NOMO-1 treated with DMSO at 0.1 percent for 48 hours (cell line): ENCODE measurements around the gene MSRB3.

ENCODE experiments used
- DNase-seq: peaks from one replicate; lab custom pipeline; 2025; ENCODE audit not compliant: unreplicated experiment; lab: John Stamatoyannopoulos, UW

The MSRB3 gene

DNA sequence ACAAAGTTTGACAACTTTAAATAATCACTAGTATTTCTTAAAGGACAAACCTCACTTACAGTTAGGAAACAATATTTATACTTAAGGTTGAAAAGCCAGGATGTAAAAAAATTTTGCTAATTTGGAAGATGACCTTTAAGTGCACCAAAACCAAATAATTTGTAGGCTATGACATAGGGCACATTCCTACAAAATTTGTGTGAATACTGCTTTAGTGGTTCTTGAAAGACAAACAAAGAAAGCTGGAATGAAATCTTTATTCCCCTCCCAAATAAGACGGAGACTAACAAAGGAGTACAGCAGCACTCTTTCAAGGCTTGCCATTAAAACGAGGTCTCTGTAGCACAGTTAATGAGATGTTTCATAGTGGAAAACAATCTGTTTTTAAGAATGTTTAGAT is 45.6 kb downstream of the MSRB3 start:
- DNase-seq = no peak

DNA sequence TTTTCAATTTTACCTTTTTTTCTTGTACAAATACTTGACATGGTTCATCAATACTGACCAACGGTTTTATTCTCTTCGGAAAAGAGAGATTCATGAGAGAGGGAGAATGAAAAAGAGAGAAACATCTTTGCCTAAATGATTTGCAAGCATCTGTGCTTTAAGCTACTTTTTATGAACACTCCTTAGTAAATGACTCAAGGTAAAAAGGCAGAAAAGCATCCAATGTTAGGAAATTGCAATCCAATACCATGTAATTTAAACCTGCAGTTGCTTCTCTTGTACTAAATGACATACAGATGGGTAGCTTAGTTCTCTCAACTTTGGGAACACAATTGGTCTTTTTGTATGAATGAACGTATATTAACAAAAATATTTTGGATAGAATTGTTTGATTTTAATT is 46.1 kb downstream of the MSRB3 start:
- DNase-seq = no peak

DNA sequence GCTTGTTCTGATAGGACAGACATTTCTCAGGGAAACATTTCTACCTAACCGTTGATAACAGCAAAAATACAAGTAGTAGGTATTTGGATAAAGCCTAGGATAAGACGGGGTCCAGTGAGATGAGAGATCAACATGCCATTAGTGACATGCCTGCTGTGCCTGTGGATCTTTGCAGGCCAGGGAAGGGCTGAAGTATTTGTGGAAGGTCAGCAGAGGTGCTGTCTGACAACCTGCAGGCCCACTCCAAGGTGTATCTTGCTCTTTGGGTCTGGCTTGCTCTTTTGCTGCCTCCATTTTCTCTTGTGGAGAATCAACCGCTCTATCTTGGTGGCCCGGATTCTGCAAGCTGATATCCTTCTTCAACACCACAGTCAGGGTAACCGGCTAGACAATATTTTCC is 46.7 kb downstream of the MSRB3 start:
- no peak for DNase-seq

DNA sequence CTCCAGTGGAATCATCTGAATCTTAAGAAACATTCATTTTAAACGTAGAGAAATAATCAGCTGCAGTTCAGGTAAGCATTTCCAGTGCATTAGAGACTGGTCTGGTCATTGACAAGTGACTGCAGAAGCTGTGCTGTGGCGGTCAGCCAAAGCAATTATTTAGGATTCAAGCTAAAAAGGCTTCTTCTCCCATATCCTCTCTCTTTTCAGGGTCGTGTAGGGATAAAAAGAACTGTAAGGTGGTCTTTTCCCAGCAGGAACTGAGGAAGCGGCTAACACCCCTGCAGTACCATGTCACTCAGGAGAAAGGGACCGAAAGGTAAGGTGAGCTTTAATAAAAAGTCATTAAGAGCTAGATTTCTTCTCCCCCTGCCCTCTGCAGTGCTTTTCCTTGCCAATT is 48.1 kb downstream of the MSRB3 start:
- no peak for DNase-seq

DNA sequence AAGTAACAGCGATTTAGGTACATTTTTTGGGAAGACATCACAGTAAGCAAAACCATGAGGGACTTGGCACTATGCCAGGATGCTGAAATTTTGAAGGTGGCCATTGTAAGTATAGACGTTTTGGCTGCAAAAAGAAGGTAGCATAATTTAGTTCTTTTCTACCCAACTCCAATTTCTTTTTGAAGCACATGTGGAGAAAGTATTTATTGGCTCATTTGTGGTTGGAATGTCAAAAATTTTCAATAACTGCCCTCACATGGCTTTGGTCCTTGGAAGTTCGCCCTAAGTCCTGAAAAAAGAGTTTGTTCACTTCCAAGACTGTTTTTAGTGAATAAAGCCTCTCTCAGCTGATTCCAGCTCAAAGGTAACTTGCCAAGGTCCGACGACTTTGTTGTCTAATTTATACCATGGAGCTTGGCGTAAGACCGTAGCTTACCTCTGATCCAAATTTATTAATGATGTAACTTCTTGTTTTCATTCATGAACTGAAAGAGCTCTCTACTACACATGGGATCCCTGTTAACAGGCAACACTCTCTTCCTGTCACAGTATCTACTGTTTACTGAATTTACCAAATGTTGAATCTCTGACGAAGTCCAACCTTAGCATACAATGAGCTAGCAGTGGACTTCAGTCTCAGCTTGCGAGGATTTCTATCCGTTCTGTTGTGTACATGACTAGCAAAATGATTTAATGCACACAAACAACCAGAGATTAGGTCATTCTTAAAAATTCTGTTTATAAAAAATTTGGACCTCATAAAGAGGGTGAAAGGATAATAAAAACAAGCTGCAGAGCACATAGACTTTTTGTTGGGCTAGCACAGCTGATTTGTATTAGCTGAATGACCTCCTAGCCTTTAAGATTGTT is 49.0 kb downstream of the MSRB3 start:
- no peak for DNase-seq

DNA sequence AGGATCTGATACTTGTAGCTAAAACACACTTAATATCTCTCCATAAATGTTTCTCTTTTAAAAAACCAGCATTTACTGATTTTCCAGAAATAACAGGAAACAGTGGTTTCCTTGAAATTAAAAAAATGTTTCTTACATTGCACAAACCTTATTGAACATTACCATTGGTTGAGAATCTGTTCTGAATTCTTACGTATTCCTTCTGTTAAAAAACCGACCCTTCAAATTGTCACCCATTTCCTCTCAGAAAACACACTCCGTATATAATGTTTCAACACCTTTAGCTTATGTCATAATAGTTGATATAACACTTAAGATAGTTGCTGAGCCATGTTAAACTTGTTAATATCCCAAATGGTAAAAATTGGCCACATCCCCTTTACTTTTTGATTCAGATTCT is 51.2 kb downstream of the MSRB3 start:
- DNase-seq = no peak

DNA sequence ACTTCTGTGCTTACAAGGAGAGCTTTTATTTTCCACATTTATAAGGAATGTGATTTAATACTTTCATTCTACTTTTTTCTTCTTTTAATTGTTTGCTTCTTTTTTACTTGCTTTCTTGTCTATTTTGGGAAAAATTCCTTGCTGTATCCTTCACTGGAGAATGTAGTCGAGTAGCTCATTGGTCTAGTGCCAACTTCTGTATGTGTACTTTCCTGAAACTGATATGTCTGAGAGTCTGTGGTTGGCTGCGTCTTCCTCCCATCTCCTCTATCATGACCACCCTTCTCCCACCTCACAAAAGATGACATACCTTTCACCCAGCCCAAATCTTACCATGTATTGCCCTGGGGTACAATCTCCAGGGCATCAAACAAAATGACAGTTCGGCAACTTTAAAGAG is 51.8 kb downstream of the MSRB3 start:
- no peak for DNase-seq

DNA sequence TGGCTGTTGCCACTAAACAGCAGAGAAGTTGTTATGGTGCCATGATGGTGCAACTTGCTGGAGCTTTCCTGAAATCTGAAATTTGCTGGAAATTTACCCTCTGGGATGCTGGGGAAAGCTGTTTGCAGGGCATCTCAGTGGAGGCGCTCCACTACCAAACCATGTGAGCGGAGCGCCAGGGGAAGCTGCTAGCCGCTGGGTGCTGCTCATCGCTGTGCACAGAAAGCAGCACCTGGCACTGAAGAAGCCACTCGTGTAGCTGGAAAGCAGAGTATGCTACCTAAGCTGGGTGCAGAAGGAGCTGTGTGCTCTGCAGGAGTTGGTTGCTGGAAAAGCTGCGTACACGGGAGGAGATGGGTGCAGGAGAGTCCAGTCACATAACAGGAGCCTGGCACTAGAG is 53.0 kb downstream of the MSRB3 start:
- no peak for DNase-seq

DNA sequence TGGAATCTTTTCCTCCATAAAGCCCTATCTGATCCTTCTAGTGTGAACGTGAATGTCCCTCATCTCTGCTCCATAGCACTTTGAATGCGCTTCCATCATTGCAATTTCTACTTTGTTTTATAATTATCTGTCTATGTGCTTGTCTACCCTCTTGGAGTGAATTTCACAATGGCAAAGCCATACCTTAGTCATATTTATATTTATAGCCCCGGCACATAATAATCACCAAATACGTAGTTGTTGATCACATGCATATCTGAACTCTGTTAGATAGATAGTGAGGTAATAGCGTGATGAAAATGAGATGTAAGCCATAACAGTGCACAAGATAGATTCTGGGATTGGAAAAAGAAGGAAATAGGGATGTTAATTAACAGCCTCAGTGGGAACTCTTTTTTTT is 55.2 kb downstream of the MSRB3 start:
- no peak for DNase-seq

DNA sequence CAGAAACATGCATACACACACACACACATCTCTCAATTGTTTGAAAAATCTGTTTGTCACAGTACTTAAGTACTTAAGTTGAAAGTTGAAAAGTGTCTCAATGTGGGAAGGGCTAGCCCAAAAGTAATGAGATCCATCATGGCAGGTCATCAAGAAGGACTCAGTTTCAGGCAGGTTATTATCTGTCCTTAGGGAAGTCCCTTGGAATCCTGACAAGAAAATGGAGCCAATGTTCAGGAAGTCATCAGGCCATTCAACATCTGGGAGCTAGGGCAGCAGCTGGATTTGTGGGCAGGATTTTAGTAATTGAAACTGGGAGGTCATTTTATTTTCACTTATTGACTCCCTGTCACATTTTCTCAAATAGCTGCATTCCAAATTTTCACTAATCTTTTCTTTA is 56.0 kb downstream of the MSRB3 start:
- DNase-seq = no peak

DNA sequence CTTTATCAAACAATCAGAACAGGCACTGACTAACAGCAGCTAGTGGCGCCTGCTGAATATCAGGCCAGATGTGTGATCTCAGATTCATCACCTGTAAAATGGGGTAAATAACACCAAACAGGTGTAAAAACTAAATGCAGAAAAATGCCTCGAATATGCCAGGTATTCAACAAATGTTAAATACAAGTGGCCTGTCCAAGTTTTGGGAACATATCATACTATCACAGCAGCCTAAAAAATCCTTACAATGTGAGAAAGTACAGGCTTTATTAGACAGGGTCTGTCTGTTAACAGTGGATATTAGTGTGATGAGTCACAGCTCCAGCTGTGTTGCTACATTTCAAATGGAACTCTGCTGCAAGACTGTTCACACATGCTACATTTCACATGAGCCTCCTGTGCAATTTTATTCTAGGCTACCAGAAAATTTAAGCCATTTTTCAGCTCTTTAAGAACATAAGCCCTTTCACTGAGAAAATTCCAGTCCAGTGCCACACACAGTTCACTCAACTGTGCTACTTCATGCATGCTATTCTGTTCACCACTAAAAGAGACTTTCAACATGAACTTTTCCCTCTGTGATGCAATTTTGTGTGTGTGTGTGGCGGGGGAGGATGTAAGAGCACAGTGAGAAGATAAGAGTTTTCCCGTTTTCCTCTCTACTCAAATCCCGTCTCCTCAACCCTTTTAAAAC is 56.7 kb downstream of the MSRB3 start:
- DNase-seq = no peak

DNA sequence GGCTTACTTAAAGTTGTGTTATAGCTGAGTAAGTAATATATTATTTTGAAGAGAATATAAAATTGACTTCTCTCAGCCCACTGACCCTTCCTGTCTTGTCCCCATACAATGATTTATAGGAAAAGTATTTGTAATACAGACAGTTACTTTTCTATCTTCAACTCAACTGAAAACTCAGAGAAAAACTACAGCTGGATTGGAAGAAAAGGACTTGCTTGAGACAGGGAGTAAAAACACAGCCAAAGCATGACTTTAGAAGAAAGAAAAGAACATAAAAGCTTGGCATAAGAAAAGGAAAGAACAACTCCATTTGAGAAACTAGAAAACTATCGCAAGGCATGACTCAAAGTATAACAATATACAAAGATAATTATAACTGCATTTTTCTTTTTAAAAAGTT is 57.5 kb downstream of the MSRB3 start:
- no peak for DNase-seq

DNA sequence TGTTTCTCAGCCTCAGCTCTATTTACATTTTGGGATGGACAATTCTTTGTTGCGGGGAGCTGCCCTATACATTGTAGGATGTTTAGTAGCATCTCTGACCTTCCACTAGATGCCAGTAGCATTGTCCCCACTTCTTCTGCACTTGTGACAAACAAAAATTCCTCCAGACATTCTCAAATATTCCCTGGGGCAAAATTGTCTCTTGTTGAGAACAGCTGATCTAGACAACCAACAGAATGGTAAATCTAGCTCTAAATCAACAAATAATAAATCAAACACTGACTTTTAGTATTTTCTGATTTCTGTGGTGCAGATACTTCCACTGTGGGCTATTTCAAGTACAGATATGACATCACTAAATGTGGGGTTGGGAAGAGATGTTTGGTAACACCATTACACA is 60.7 kb downstream of the MSRB3 start:
- no peak for DNase-seq

DNA sequence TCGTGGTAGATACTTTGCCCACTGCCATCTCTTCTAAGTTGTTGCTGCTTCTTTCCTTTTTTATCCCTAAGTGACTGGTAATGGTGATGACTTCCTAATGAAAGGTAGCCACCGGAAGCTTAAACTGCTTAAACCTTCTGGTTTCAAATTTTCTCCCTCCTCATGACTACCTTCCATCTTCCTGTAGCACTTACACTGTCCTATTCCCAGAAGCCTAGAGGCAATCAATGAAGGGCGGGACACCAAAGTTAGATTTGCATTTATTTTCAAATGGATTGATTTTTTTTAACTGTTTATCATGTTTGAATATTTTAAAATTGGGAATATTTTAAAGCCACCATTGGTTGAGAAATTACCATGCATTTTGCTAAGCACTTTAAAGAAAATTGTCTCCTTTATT is 64.7 kb downstream of the MSRB3 start:
- no peak for DNase-seq

DNA sequence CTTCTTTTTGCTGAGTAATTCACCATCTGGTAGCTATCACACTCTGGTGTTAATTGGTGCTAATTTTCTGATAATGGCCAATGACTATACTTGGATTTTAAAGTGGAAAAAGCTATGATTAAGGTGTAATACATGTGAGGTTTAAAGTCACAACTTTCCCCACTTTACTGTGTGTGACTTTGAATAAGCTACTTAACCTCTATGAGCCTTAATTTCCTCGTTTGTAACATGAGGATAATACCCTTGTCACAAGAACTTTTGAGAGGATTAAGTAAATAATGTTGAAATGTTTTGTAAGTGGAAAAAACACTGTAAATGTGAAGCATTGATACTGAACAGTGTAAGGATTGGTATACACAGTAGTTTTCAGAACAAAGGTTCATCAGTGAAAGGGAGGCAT is 65.3 kb downstream of the MSRB3 start:
- no peak for DNase-seq

DNA sequence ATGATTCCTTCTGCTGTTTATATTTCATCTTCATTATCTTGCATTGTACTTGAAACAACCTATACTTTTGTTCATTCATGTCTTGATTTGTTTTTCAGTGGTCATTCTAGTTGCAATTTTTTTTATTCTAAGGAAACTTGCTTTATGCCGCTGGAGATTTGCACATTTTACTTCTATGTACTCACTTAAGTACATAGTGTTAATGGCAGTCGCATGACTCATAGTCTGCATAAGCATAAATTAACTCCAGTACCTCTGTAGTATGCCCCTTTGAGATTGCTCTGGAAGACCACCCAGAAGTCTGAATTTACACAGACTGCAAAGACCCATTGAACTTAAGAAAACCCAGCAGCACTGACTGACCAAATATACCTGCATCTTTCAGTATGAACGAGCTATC is 77.0 kb downstream of the MSRB3 start:
- DNase-seq = no peak

DNA sequence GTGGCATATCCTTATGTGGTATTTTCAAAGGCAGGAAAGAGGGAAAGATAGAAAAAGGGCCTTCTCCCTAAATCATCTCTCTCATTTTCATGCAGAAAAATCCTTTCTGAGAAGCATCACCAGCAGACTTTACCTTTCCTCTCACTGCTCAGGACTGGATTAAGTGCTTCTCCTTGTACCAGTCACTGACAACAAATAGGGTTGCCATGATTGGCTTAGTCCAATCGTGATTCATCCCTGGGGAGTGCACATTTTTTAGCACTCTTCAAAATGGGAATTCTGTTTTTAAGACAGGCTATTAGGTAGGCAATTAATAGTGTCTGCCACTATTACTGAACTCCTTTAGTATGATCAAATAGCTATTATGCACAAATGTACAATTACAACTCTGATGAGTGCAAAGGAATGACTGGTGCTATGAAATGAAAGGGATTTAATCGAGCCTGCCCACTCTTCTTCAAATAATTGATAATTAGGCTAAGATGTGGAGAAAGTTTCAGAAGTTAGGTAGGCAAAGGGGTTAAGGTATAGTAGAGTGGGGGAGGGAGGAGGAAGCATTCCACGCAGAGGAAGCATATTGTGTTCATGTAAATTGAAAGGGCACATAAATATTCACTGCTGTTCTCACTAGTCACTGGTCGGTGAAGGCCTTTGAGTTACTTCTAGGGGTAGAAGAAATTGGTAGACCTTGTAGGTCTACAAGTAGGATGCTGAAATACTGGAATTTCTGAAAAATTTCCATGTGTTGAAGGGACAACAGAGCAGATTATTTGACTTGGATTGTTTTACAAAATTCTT is 84.0 kb downstream of the MSRB3 start:
- no peak for DNase-seq

DNA sequence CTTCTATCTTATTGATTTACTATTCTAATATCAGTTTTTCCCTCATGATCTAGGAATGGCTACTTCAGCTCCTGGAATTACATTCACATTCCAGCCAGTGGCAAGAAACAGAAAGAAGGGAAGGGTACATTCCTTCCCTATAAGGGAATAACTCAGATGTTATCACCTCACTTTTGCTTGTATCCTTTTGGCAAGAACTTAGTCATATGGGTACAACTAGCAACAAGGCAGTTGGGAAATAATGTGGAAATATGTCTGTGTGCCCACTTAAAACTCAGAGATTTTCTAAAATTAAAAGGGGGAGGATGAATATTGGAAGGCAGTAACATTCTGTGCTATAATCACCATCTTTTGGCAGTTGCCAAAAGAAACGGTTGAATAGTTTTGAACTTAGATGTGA is 85.6 kb downstream of the MSRB3 start:
- no peak for DNase-seq

DNA sequence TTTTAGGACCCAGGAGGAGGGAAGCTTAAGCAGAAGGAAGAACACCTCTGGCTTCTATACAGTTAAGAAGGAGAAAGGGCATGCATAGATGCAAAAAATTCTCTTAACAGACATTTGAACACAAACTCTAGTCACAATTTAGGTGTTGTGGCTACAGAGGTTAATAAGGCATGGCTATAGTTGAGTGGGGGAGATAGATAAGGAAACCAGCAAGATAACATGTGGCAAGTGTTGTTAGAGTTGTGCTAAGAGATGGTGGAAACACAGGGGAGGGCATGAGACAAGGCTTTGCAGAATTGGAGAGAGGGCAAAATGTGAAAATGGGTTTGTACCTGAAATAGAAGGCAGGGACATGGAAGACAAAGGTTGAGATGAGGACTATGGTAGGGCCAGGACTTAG is 88.9 kb downstream of the MSRB3 start:
- DNase-seq = no peak

DNA sequence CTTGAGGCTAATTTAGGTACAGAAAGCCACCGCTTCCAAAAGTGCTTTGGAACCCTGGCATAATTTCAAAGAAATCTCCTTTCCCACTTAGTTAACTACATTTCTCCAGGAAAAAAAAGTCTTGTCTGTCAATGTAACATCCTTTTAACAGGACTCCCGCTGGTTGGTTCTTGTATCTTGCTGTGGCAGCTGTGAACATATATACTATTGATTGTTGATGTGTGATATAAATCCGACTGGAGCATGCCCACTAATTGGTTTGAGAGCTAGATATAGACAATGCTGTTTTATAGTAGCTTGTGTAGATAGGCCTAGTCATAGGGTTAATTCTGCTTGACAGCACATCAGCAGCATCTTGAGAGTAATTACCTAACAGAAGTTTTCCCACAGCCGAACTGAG is 89.6 kb downstream of the MSRB3 start:
- DNase-seq = no peak

DNA sequence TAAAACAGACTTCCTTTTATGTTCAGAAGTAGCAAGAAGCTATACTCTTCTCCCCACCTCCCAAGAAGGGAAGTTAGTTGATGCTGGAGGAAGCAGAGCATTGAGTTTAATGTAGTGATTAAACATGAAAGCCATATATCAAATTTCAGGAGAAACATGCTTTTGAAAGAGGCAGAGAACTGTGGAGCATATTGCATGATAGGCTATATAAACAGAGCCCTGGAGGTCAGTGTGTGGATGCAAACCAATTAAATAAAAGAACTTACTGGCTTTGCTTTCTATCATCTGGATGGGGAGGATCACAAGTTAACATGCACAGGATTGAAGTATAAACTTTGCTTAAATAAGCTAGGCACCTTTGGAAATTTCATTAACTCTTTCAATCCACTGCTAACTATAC is 94.1 kb downstream of the MSRB3 start:
- no peak for DNase-seq

DNA sequence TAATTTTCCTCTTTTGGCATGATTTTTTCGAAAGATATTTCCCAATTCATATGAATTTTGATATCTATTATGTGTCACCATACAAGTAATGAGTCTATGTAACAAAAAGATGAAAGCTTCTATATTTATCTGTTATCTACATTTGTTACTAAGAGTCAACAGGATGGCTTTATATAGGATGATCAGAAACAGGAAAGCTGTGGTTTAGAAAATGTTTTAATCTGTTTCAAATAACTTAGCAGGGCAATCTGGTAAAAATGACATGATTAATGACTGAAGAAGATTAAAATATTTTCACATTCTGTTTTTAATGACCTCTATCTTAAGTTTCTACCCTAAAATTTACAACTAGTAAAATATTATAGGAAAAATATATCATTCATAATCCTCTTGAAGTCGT is 105.8 kb downstream of the MSRB3 start:
- no peak for DNase-seq
